HTERT RPE-1 (cell line): ENCODE data around the gene CH25H.
"Not testable (repeated sequence)": the region's sequence is repeated elsewhere in the genome, so short reads cannot be mapped to it uniquely, and the experiment has no call there.

Experiments
- in situ Hi-C: fragments of 300-500 bp; cut with MboI; formaldehyde crosslinking; loops from 4 replicates; pipeline ENCODE4 v1.14.3; 2020; ENCODE audit warnings: low sequenced_read_pairs

CH25H gene, protein sequence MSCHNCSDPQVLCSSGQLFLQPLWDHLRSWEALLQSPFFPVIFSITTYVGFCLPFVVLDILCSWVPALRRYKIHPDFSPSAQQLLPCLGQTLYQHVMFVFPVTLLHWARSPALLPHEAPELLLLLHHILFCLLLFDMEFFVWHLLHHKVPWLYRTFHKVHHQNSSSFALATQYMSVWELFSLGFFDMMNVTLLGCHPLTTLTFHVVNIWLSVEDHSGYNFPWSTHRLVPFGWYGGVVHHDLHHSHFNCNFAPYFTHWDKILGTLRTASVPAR

DNA sequence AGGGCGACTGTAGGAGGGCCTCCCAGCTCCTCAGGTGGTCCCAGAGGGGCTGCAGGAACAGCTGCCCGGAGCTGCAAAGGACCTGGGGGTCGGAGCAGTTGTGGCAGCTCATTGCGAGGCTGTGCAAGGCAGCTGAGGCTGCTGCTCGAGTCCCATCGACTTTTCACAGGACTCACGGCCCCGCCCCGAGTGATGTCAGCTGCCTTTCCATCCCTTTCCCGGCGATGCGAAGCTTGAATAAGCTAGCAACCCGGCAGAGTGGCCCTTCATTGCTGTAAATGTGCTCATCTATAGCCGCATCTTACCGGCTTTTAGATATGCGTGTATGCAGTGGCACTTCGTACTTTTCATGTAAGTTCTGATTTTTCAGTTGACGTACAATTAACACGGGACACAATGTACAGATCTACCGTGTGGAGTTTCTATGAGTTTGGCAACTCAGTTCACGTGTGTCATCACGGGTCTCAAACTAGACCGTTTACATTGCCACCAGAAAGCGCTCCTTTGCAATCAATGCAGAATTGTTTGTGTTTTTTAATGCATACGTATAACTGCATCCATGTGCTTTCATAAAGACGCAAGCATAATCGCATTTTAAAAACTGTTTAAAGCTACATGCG, at the start of gene CH25H:
Gene CH25H (minus strand): TSS at position 137 of the 620 bp plus-strand sequence. CDS start 25 bp downstream, at position 112.
- in situ Hi-C loops: no loop called here

DNA sequence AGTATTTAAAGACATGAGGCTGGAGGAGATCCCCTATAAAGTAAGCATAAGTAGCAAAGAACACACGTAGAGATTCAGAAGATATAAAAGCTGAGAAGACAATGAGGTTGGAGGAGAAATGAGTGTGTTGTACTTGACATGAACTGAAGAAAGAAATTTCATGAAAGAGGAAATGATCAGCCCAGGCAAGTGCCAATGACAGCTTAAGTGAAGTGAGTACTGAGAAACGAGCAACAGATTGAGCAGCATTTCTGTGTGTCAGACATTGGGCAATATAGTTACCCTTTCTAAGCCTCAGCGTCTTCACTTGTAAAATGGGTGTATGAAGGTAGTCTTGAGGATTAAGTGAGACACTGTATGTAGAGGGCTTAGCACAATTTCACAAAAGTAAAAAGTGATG, 49.2 kb upstream of the CH25H start:
- in situ Hi-C loops: no loop called here

DNA sequence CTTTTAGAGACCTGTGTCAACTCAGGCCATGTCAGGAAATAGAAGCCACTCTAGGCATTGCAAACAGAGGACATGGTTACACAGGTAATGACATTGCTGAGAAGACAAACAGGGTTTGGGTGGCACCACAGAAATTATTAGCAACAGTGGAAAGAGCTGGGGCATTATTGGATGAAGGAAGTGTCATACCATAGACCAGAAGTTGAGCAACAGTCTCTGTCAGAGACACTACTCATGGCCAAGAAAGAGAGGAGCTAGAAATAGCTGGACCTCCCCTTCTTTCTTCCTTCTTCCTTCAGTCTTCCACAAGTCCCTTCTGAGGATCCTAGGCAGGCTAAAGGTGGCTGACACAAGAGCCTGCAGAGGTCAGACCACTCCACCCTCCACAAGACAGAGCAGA, 48.7 kb upstream of the CH25H start:
- in situ Hi-C loops: no loop called here

DNA sequence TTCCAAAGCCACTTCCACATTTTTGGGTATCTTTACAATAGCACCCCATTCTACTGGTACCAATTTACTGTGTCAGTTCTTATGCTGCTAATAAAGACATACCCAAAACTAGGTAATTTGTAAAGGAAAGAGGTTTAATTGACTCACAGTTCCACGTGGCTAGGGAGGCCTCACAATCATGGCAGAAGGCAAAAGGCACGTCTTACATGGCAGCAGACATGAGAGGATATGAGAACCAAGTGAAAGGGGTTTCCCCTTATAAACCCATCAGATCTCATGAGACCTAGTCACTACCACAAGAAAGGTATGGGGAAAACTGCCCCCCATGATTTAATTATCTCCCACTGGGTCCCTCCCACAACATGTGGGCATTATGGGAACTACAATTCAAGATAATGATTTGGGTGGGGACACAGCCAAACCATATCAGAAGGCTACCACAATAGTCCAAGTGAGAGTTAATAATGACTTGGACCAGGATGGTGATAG, 48.0 kb upstream of the CH25H start:
- in situ Hi-C loops: not testable (repeated sequence)

DNA sequence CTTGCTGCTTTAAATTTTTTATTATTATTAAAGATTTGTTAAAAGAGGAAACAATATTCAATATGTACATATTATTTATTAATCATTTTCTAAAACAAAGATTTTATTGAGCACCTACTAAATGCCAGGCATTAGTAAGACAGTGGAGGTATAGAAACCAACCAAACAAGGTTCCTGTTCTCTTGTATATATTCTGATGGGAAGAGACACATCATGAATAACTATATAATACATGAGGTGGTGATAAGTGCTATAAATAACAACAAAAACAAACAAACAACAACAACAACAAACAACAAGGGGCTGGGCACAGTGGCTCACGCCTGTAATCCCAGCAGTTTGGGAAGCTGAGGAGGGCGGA, 45.1 kb upstream of the CH25H start:
- in situ Hi-C loops: no loop called here

DNA sequence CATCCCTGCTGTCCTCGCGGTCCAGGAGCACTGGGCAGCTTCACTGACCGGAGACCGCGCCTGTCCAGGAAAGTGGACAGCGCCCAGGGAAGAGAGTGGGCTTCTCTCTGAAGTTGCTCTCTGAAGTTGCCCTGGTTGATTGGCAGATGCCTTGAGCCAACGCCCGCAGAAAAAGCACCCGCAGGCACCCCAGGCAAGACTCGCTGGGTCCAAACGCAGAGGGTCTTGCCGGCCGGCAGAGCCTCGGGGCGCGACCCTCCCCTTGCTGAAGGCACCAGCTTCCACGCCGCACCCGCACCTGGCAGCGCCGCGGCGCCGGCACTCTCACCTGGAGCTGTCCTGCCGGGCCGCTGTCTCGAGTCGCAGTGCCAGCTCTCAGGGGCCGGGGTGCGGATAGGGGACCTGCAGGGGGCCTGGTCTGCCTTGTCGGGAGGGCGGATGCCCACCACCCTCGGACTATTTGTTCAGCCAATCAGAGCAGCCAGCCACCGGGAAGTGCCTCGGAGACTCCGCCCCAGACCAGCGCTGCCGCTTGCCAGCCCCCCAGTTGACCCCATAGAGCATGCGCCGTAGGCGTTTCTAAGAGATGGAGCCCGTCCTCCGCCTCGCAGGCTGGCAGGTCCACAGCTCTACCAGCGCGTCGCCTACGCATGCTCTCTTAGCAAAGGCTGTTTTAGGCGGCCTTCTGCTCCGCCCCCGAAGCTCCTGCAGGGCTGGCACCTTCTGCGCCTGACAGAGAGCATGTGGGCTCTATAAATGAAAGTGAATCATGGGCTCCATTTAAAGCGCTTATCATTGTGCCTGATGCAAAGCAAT, 44.5 kb upstream of the CH25H start, which contains the start of gene LIPA:
Gene LIPA (minus strand): TSS at position 367 of the 816 bp plus-strand sequence. CDS start 4,127 bp downstream, outside the sequence.
- in situ Hi-C loops: no loop called here

DNA sequence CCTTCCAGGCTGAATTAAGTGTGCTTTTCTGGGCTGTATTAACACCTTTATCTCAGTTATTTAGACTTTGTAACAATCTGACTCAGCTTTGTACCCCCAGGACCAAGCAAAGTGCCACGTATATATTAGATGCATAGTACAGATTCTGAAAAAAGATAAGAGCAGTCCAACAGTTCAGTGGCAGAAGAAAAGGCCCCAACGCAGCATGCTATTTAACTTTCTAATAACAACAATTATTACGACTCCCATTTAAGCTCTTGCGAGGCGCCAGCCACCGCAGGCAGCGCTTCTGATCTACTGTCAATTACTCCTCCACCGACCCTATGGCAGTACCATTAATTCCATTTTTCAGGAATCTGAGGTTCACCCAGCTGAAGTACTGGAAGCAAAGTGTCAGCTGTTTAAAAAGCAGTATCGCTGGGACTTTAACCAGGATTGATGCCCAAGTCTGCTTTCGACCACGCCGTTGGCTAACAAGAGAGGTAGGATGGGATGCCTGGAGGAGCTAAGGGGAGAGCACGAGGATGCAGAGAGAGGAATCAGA, 43.8 kb upstream of the CH25H start:
- in situ Hi-C loops: no loop called here

DNA sequence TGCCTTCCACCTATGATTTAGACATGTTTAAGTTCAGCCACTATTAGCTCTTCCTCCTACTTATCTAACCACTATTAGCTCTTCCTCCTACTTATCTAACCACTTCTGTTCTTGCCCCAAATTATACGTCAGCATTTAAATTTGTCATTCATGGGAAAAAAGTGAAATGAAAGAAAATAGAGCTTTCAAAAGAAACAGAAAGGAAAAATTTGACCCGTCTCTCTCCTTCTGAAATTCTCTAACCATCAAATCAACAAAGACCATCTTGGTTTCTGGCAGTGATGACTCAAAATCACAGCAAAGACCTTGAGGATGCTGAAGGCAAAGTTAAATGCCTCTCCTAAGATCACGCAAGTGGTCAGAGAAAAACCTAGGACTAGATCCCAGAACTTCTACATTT, 41.9 kb upstream of the CH25H start:
- in situ Hi-C loops: no loop called here

DNA sequence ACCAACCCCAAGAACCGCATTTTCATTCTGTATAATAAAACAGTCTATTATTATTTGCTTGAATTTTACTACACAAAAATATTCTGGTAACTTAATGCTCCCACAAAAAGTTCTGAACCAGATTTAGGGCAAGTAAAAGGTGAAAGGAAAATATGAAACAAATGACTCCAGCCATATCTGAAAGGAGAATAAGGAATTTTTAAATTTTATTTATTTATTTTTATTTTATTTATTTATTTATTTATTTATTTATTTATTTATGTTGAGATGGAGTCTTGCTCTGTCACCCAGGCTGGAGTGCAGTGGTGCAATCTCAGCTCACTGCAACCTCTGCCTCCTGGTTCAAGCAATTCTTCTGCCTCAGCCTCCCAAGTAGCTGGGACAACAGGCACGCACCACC, 40.5 kb upstream of the CH25H start:
- in situ Hi-C loops: not testable (repeated sequence)

DNA sequence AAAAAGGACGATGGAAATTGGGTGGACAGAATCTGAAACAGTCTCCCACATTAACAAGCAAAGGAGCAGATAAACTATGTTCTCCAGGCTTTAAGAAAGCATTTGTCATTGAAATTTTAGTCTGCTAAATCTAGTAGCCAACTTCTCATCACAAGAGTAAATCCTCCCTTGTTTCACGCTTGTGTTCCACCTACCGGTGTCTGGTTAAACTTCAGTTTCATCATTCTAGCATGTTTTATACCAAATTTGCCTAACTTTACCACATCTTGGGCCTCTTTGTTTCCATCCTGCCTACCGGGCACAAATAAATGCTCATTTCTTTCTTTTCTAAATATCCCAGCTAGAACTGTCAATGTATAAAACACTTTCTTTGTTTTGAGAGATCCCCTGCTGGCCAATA, 38.7 kb upstream of the CH25H start:
- in situ Hi-C loops: no loop called here

DNA sequence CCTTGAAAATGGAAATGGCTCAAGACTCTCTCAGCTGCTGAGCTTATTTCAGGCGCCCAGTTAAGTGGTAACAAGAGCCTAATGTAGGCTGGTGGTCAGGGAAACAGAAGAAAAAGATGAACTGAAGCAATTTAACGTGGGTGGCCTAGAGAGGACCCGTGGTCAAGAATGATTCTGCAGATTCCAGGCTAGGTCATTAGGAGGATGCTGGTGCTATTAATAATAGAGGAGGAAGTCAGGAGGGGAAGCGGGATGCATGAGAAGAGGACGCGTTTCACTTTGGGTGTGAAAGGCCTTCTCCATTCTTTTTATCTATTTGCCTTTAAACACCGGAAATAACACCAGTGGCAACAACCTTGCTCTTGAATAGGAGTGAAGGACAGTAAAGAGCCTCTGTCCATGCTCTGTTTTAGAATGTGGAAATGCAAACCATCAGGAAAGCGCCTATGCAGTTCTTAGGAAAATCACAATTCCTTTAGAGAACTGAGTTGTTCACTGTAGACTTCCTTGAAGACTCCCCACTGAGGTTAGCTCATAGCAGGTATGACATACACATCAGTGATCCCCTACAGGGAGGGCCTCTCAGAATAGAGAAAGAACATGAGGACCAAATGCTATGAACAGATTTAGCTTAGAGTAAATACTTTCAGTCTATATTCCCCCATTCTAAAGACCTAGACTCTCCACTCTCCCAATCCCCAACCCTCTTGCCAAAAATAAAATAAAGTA, 35.9 kb upstream of the CH25H start:
- in situ Hi-C loops: no loop called here

DNA sequence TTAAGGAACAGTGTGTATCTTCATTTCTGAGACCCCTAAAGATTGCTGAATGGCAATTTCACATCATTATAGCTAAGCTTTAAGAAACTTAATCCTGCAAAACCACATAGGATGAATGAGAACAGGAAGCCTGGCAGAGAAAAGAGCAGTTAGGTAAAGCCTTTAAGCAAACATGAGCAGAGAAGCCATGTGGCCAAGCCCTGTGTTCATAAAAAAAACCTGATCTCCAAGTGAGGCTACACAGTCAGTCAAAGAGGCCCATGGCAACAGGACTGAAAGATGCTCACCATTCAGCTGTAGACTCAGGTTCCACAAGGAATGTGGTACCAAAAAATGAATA, 35.2 kb upstream of the CH25H start:
- in situ Hi-C loops: no loop called here

DNA sequence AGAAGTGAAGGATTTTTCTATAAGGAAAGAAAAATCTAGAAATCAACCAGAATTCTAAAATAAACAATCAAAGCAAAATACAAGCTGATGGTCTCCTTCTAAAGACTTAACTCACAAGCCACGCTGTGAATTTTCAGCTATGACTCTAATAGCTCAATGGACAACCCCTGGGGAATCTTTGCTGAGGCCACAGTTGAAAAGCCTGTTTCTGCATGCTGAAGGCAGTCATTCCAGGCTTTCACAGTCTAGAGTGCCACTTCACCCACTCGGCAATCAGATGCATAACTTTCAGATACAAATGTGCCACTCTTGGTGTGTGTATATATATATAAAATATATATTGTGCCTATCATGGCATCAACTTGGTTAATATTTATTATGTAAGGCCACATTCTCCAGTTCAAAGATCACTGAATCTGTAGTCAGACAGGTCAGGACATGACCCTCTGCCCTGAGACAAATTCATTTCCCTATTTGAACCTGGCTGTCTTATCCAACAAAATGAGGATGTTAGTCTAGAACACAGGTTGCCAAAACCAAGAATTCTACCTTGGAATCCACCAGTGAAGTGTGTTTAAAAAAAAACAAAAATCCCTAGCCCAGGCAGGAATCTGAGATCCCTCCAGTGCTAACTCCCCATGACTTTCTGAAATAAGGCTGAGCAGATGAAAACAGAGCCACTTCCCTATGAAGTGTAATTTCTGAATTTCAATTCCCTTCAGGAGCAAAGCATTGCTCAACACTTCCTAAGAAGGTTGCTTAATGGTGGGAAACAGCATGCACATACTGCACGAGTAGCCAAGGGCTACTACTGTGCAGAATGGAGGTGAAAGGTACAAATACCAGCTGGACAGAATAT, 34.6 kb upstream of the CH25H start:
- in situ Hi-C loops: no loop called here

DNA sequence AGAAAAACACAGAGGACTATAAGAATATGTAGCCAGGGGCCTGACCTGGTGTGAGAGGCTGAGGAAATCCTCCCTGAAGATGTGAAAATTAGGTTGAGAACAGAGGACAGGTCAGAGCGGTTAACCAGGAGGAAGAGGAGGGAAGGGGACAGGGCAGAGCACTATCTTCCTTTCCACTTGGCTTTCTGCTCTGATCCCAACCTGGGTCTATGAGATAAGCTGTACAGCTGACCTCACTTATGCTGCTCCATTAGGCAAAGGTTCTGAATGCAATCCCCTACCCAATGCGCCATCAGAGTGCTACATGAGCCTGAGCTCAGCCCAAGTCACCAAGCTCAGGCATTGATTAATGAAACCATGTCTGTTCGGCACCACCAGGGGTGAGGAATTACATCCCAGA, 33.9 kb upstream of the CH25H start:
- in situ Hi-C loops: no loop called here

DNA sequence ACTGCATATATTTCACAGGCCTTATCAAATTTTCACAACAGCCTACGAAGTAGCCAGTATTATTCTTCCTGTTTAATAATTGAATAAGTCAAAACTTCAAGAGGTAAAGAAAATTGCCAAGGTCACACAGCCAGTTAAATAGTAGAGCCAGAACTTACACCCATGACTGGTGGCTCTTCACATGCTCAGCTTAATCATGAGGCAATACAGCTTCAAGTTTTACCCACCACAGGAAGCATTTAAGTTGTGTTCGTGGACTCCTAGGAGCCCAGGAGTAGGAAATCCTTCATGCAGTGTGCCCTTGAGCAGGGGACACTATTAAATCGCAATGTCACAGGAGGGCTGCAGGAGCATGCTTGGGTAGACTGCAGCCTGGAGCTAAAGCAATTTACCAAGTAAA, 33.4 kb upstream of the CH25H start:
- in situ Hi-C loops: no loop called here

DNA sequence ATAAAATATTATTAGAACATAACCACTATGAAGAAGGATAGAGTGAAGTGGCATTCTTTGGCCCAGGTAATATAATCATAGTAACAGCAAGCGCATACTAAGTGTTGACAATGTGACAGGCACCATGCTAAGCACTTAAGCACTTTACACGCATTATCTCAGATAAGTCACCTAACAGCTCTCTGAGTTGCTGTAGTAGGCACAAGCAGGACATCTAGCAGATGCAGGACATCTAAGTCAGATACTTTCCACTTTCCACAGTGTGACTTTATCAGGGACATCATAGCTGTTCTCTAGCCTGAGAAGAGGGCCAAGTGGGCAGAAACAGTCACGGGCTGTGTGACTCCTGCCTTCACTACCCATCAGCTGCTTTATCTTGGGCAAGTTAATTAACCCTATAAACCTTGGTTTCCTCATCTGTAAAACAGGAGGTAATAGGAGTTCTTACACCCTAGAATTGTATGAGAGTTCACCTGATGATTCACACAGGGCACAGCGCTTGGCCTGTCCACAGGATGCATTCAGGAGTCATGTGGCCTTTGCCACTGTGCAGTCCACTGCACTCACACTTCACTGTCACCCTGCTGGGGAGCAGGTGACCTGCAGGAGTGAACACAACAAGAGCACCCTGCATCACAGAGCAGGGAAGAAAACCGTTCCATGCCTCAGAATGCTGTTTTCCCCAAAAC, 32.0 kb upstream of the CH25H start:
- in situ Hi-C loops: no loop called here

DNA sequence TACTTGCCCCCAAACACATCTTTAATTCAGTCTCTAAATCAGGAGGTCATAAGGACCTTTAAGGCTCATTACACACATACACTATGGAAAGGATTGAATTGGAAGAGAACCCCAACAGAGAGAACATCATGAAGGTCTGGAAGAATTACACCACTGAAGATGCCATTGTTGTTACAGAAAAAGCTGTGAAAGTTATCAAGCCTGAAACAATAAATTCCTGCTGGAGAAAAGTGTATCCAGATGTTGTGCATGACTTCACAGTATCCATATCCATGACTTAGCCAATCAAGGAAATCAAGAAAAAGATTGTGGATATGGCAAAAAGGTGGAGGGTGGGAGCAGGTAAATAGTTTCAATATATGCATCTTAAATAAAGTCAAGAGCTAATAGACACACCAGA, 30.7 kb upstream of the CH25H start:
- in situ Hi-C loops: no loop called here

DNA sequence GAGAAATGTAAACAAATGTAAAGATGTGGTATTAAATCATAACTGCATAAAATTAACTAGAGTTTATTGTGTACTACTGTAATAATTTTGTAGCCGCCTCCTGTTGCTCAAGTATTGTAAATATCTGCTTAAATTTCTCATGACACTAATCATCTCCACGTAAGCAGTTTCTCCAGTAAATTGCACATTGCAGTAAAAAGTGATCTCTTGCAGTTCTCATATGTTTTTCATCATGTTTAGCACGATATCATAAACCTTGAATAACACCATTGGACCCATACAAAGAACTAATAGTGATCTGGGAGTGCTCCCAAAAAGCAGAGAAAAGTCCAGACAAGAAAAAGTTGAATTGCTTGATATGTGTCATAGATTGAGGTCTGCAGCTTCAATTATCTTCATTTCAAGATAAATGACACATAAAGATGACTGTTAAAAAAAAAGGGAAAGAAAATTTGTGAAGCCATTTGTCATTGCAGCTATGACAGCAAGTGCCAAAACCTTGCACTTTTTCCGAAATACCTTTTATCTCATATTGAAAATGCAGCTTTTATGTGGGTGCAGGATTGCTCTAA, 29.2 kb upstream of the CH25H start:
- in situ Hi-C loops: no loop called here
